HG03432 (cell line): Measurements from ENCODE around the gene VPS26C.
A peak's percentile ranks its signal among the peaks of the same experiment; 100 is the strongest.

Source experiments
- ATAC-seq: cut with Tn5 transposase; IDR thresholded peaks from one replicate; pipeline ENCODE4 v1.9.1; 2021; ENCODE audit warnings: mild to moderate bottlenecking, moderate library complexity; ENCODE audit not compliant: unreplicated experiment

Gene VPS26C

DNA sequence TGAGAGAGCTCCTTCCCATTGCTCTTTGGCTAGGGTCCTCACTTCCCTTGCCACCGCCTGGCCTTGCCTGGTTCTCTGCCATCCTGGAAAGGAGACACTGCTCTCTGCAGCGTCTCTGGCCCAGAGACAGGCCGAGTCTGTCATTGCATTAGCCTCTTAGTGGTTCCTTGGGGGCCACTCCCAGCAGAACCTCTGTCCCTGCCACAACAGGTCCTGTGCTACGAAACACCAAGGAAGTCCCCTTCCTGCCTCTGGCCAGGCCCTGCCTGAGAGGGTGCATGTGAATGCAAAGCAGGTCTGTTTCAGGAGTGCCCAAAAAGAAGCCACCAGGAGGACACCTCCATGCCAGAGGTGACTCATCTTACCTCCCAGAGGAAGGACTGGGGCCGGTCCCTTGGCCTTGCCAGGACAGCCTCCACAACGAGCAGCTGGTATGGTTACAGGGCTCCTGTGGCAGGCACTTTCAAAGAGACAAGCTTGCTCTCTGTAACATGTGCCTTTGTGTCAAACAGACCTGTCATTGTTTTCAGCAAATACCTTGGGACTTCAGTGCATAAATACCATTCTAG lies 59.6 kb downstream of the VPS26C start:
- ATAC-seq: peak; percentile 61

DNA sequence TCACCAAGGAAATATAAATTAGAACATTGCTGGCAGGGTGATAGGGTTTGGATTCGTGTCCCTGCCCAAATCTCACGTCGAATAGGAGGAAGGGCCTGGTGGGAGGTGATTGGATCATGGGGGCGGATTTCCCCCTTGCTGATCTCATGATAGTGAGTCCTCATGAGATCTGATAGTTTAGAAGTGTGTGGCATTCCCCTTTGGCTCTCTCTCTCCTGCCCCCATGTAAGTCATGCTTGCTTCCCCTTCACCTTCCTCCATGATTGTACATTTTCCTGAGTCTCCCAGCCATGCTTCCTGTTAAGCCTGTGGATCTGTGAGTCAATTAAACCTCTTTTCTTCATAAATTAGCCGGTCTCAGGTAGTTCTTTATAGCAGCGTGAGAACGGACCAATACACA lies 60.6 kb downstream of the VPS26C start:
- no peak for ATAC-seq

- ATAC-seq: no peak
These were observed 62.6 kb downstream of the VPS26C start for GRCh38 chr21:37204580-37204979.

DNA sequence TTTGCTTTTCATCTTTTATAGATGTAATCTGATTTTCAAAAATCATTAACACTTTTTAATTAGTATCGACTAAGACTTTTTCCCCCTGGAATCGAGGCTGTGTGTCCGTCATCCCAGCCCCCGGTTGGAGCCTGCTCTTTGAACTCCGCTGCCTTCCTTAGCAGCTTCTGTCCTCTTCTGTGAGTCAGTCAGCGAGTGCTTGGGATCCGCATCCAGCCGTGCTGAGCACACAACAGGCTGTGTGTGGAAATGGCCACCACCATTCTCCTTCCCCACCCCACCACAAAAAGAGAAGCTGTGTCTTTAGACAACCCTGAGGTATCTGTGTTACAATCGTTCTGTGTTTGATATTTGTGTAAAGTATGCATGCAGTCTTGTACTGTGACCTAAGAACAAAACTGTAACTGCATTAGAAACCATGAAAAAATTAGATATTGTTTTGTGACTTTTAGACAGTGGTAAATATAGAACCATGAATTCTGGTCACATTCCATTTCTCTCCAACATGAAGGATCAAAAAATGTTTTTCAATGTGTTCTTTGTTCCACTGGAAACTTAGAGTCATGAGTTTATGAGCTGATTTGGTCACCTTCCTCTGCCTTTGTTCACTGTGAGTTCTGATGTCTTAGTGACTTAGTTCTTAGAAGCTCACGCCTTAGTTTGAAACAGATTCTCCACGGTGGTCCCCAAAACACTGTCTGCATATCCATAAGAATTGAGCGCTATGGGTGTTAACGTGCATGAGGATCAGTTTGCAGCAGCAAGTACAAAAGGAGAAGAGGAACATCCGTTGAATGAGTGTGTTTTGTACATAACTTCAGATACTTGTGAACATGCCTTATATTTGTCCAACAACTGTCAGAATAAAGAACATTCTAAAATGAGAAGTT lies 64.7 kb downstream of the VPS26C start:
- no peak for ATAC-seq

- ATAC-seq: no peak
These were observed 66.3 kb downstream of the VPS26C start for GRCh38 chr21:37200641-37201480.

GRCh38 chr21:37199057-37199924 lies 67.8 kb downstream of the VPS26C start:
- ATAC-seq: no peak

- ATAC-seq: no peak
These were observed 69.4 kb downstream of the VPS26C start for GRCh38 chr21:37197746-37198145.

- no peak for ATAC-seq
These were observed 70.3 kb downstream of the VPS26C start for GRCh38 chr21:37196847-37197246.

DNA sequence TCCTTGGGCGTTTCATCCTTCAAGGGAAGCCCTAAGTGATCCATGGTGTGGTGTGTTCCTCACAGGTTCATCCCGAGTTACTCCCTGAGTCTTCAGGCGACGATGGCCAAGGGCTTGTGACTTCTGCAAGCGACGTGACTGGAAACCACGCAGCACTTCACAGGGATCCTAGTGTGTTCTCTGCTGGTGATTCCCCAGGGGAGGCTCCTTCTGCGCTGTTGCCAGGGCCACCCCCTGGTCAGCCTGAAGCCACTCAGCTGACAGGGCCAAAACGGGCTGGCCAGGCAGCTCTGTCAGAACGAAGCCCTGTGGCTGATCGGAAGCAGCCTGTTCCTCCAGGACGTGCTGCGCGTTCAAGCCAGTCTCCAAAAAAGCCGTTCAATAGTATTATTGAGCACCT lies 71.5 kb downstream of the VPS26C start:
- ATAC-seq: no peak

DNA sequence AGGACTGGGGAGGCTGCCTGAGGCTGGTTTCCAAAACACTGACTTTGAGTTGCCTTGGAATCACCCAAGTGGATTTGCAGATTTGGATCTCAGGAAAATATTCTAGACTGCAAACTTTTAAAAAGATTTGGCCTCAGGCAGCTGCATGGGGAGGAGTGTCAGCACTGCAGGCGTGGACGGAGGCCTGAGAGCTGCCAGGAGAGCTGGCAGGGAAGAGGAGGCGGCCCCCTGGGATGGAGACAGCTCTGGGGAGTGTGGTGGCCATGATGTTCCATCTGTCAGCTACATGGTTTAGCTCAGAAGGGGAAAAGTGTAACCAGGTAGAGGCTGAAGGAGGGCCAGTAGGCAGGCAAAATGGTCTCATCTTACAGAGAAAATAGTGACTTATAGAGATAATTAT lies 72.1 kb downstream of the VPS26C start:
- no peak for ATAC-seq

DNA sequence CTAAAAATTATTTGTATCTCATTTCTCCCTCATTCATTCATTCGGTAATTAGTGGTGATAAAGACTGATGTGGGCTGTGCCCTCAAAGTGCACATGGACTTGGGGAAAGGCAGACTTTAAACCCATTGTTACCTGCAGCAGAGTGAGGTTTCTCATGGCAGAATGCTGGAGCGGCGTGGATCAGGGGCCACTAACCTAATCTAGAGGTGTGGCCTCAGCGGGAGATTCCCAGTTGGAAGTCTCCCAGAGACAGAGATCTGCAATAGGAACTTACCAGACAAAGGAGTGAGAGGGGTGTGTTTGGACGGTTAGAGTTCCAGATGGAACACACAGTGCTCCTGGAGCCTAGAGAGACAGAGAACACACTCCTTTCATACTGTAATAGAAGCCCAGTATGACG lies 73.5 kb downstream of the VPS26C start:
- ATAC-seq: no peak

- no peak for ATAC-seq
These were observed 74.1 kb downstream of the VPS26C start for GRCh38 chr21:37193006-37193405.

- ATAC-seq: no peak
These were observed 75.1 kb downstream of the VPS26C start for GRCh38 chr21:37192019-37192418.

DNA sequence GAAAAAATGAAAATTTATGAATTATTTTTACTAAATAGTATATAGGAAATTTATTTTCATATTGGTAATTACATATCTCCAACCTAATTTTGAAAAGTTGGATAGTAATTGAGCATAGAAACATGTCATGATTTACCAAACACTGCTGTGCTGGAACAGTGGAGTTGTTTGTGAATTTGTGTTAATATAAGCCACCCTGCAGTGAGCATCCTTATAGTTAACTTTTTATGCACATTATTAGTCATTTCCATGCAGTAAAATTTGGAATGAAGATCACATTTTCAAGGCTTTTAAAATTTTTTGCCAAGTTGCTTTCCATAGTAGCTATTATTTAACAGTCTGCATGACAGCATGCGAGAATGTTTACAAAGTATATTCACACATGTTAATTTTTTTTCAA lies 78.3 kb downstream of the VPS26C start:
- ATAC-seq: no peak

DNA sequence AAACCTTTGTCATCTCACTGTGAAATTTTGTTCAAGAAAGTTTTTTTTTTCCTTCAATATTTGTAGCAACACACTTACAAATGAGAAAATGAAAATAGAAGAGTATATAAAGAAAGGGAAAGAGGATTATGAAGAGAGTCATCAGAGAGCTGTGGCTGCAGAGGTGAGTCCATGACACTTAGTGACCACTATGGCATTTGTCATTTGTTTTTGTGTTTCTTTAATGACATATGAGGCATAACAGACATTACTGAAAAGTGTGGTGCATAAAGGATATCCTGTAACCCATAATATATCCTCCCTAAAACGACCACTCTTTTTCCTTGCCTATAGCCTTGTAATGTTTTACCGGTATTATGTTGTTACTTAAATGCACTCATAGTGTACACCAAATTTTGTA lies 80.2 kb downstream of the VPS26C start:
- ATAC-seq: no peak

GRCh38 chr21:37184784-37185593 lies 82.1 kb downstream of the VPS26C start:
- no peak for ATAC-seq

DNA sequence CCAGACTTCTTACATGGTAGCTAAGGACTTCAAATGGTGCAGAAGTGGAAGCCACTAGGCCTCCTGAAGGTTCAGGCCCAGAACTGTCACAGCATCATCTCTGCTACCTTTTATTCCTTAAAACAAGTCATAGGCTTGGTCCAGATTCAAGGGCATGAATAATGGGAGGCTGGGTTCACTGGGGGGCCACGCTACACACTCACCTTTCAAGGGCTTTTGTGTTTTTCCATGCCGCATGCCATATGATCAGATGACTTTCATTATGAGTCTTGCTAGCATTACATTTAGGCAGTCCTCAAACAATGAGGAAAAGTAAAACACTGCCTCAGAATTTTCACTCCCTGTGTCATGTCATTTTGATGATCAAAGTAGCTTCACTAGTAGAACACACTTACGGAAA lies 83.4 kb downstream of the VPS26C start:
- ATAC-seq: no peak

GRCh38 chr21:37182222-37182621 lies 84.9 kb downstream of the VPS26C start:
- no peak for ATAC-seq

DNA sequence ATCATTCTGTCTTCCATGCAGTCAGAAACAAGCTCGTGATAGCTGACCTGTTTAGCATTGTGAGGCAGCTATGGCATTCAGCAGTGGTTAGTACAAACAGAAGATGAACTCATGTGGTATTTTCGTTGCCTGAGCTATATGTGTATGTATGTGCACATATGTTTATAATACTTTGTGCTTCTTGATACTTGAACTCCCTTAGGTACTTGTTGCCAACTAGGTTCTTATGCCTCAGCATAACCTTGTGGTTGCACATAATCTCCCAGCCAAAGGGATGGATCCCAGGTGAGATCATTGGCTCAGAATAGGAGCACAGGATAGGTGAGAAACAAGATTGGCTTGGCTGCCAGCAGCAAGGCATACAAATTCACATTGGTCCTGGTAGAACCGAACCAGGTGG lies 86.1 kb downstream of the VPS26C start:
- no peak for ATAC-seq

GRCh38 chr21:37176716-37177115 lies 90.4 kb downstream of the VPS26C start:
- no peak for ATAC-seq
